HCT116 (cell line): ENCODE results near the gene HPX. TPM values are rescaled to one million over a fixed set of nuclear protein-coding genes. Genes with fewer than 3 reads are reported as not detected.

Experiments
- total RNA-seq: library from RNA; stranded (reverse); gene quantifications from one replicate; pipeline ENCODE4 v1.2.1, GENCODE V29; 2021; ENCODE audit not compliant: unreplicated experiment

HPX gene
- total RNA-seq, 1 experiment from 2014 or later = 4.6 TPM

Other genes with a start within 250 kb of the HPX start
- not detected for gene OR52W1, start 241.8 kb downstream of the HPX start, total RNA-seq
- gene C11orf42, start 235.4 kb downstream of the HPX start, total RNA-seq = not detected
- gene FHIP1B, start 206.4 kb downstream of the HPX start, total RNA-seq = 32.1 TPM
- gene CNGA4, start 201.9 kb downstream of the HPX start, total RNA-seq = 0.27 TPM
- not detected for gene CCKBR, start 181.1 kb downstream of the HPX start, total RNA-seq
- 18.6 TPM for gene CAVIN3, start 120.5 kb downstream of the HPX start, total RNA-seq
- 2.8 TPM for gene SMPD1, start 50.5 kb downstream of the HPX start, total RNA-seq
- 12.4 TPM for gene APBB1, start 21.9 kb downstream of the HPX start, total RNA-seq
- 13.4 TPM for gene TRIM3, start 33.0 kb upstream of the HPX start, total RNA-seq
- gene ARFIP2, start 40.3 kb upstream of the HPX start, total RNA-seq = 77.9 TPM
- gene TIMM10B, start 40.5 kb upstream of the HPX start, total RNA-seq = 22.9 TPM
- 8.0 TPM for gene DNHD1, start 56.3 kb upstream of the HPX start, total RNA-seq
- 17.8 TPM for gene RRP8, start 162.6 kb upstream of the HPX start, total RNA-seq
- 73.5 TPM for gene ILK, start 162.8 kb upstream of the HPX start, total RNA-seq
- 151 TPM for gene TAF10, start 171.2 kb upstream of the HPX start, total RNA-seq
- 44.7 TPM for gene TPP1, start 178.4 kb upstream of the HPX start, total RNA-seq
- gene DCHS1, start 214.8 kb upstream of the HPX start, total RNA-seq = 0.30 TPM
- gene MRPL17, start 242.4 kb upstream of the HPX start, total RNA-seq = 75.0 TPM